Cardiac muscle cell (in vitro differentiated cells and primary cell): ENCODE results near the gene KCNN2. TPM values are rescaled to one million over a fixed set of nuclear protein-coding genes. Genes with fewer than 3 reads are reported as not detected.

Source experiments
- DNase-seq, 2 donors: peaks; one replicate each; pipeline versions ENCODE4 v3.0.0 to v3.0.0-alpha.2; 2010 to 2017; ENCODE audit warnings: low read depth in 1 of 2, low spot score in 1 of 2
- H3K27ac ChIP-seq: fragments of 200-600 bp; sonication (generic); 2 replicates; pipeline ENCODE4 v1.5.1; 2016
- H3K27me3 ChIP-seq: fragments of 200-600 bp; sonication (generic); 2 replicates; pipeline ENCODE4 v1.6.0; 2016; ENCODE audit warnings: control low read depth
- H3K36me3 ChIP-seq: fragments of 200-600 bp; sonication (generic); 2 replicates; pipeline ENCODE4 v1.5.1; 2016; ENCODE audit warnings: control low read depth
- H3K4me1 ChIP-seq: fragments of 200-600 bp; sonication (generic); 2 replicates; pipeline ENCODE4 v1.8.1; 2017; ENCODE audit warnings: low read depth, mild to moderate bottlenecking, mixed run types
- H3K4me3 ChIP-seq: fragments of 200-600 bp; sonication (generic); 2 replicates; pipeline ENCODE4 v1.5.1; 2016; ENCODE audit warnings: mild to moderate bottlenecking
- H3K9me3 ChIP-seq: fragments of 200-600 bp; sonication (generic); 2 replicates; pipeline ENCODE4 v1.5.1; 2017; ENCODE audit warnings: low read depth, mild to moderate bottlenecking, control low read depth
- polyA plus RNA-seq: library from polyadenylated mRNA; unstranded; fragments of >200 nt; fragmentation: Nextera tagmentation; extraction: Ambion mirVana; gene quantifications from 2 replicates; pipeline ENCODE4 v1.2.1, GENCODE V29; 2016
- total RNA-seq: library from RNA; depleted of rRNA; stranded (reverse); fragments of >200 nt; gene quantifications from 2 replicates; pipeline ENCODE4 v1.2.3, GENCODE V29; 2016
- TF ChIP-seq, protein P1 (sequence below): IDR thresholded peaks from 2 replicates; pipeline ENCODE4 v1.5.1; 2012; ENCODE audit warnings: low read depth, mild to moderate bottlenecking, low read length

KCNN2 gene
- total and polyA plus RNA-seq, 2 experiments from 2014 or later = 13.5 to 44.9 TPM

DNA sequence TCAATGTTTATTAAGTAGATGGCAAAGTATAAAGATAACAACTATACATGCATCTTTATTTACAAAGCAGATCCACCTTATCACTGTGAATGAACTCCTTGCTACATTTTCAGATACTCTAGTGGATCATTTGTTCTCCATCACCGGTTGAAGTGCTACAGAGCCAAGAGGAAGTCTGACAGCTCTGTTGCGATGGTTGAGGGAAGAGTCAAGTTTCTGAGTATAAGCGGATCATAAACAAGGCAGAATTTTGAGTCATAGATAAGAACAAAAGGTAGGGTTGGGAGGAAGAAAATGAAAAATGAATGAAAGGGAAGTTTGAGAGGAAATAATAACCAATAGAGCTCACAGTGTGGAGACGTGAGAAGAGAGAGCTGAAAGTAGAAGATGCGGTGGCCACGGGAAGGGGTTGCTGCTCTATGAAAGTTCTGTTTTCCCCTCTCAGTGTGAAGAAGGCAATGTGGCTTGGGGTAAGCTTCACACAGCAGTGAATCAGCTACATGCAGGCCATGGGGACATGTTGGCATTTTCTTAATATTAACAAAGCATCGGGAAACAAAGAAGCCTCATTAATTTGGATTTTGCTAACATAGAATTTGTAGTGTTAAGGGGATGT lies 30.8 kb upstream of the KCNN2 start:
- no peak for DNase-seq
- Histone ChIP-seq H3K27me3 (no peaks in the 10 kb centered on the region), H3K4me3 (no peak overlapping the region), H3K36me3 (no peaks in the 10 kb centered on the region), H3K27ac (no peak overlapping the region), H3K4me1 (no peaks in the 10 kb centered on the region), H3K9me3 (no peaks in the 10 kb centered on the region)
- TF ChIP-seq, protein P1, sequence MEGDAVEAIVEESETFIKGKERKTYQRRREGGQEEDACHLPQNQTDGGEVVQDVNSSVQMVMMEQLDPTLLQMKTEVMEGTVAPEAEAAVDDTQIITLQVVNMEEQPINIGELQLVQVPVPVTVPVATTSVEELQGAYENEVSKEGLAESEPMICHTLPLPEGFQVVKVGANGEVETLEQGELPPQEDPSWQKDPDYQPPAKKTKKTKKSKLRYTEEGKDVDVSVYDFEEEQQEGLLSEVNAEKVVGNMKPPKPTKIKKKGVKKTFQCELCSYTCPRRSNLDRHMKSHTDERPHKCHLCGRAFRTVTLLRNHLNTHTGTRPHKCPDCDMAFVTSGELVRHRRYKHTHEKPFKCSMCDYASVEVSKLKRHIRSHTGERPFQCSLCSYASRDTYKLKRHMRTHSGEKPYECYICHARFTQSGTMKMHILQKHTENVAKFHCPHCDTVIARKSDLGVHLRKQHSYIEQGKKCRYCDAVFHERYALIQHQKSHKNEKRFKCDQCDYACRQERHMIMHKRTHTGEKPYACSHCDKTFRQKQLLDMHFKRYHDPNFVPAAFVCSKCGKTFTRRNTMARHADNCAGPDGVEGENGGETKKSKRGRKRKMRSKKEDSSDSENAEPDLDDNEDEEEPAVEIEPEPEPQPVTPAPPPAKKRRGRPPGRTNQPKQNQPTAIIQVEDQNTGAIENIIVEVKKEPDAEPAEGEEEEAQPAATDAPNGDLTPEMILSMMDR = no peak

- TF ChIP-seq, protein P1 = no peak
- Histone ChIP-seq H3K4me3 (no peak overlapping the region), H3K36me3 (no peaks in the 10 kb centered on the region), H3K27me3 (no peaks in the 10 kb centered on the region), H3K27ac (no peak overlapping the region), H3K9me3 (no peaks in the 10 kb centered on the region), H3K4me1 (no peaks in the 10 kb centered on the region)
- DNase-seq = no peak
Observed at GRCh38 chr5:114332493-114332892, 29.4 kb upstream of the KCNN2 start.

GRCh38 chr5:114332925-114333324 lies 28.9 kb upstream of the KCNN2 start:
- no peaks in the 10 kb centered on the region for H3K27me3 ChIP-seq
- TF ChIP-seq, protein P1 = no peak
- H3K4me1 ChIP-seq = no peaks in the 10 kb centered on the region
- DNase-seq = no peak
- H3K4me3 ChIP-seq = no peak overlapping the region
- H3K27ac ChIP-seq = no peak overlapping the region
- H3K9me3 ChIP-seq = no peaks in the 10 kb centered on the region
- H3K36me3 ChIP-seq = no peaks in the 10 kb centered on the region

DNA sequence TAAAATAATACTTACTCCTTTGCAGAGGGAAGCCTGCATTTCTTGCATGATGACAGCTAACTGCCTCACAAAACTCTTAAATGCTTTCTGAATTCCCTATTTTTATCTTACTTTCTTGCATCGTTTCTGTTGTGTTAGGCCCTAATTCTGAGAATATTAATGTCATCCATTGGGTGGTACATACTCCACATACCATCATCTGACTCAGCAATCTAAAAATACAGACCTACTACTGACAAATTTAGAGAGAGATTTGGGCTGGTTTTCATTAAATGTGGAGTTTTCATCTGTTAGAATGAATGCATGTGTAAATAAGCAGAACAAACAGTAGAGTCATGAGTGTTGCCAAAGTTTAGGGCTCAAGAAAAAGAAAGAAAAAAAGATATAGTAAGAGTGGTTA lies 26.5 kb upstream of the KCNN2 start:
- DNase-seq = no peak

GRCh38 chr5:114339108-114339507 lies 22.8 kb upstream of the KCNN2 start:
- no peak overlapping the region for H3K27ac ChIP-seq
- no peak for DNase-seq
- no peaks in the 10 kb centered on the region for H3K9me3 ChIP-seq
- H3K36me3 ChIP-seq = no peaks in the 10 kb centered on the region
- H3K27me3 ChIP-seq = no peaks in the 10 kb centered on the region
- TF ChIP-seq, protein P1 = no peak
- no peaks in the 10 kb centered on the region for H3K4me1 ChIP-seq
- no peak overlapping the region for H3K4me3 ChIP-seq

More for the DNA sequence above, 26.5 kb upstream of the KCNN2 start:
- TF ChIP-seq, protein P1 = no peak
- H3K4me3 ChIP-seq = no peak overlapping the region
- H3K4me1 ChIP-seq = no peaks in the 10 kb centered on the region
- no peaks in the 10 kb centered on the region for H3K36me3 ChIP-seq
- no peaks in the 10 kb centered on the region for H3K9me3 ChIP-seq
- H3K27ac ChIP-seq = no peak overlapping the region
- H3K27me3 ChIP-seq = no peaks in the 10 kb centered on the region

DNA sequence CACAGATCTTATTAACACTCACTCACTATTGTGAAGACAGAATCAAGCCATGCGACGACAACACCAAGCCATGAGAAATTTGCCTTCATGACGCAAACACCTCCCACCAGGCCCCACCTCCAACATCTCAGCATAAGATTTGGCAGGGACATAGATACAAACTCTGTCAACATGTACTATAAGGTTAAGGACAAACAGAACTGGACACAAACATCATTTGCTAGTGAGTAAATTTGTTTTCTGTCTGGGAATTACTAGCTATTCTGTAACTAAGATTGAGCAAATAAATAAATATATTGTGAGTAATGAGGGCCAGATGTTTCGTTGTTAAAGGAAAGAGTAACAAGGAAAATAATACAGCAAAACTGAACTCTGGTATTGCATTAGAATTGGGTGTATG lies 15.7 kb upstream of the KCNN2 start:
- Histone ChIP-seq H3K9me3 (no peaks in the 10 kb centered on the region), H3K27me3 (no peaks in the 10 kb centered on the region), H3K36me3 (no peaks in the 10 kb centered on the region), H3K27ac (no peak overlapping the region), H3K4me3 (no peak overlapping the region), H3K4me1 (no peaks in the 10 kb centered on the region)
- no peak for DNase-seq
- TF ChIP-seq, protein P1 = no peak
